HepG2 (cell line): ENCODE results near the gene PEPD. TPM values are rescaled to one million over a fixed set of nuclear protein-coding genes. Genes with fewer than 3 reads are reported as not detected.
A peak's percentile ranks its signal among the peaks of the same experiment; 100 is the strongest.

Experiments
- CSRNP1 ChIP-seq: sonication (generic); formaldehyde crosslinking; IDR thresholded peaks from 2 replicates; pipeline ENCODE4 v1.8.1; 2023; ENCODE audit warnings: mild to moderate bottlenecking, missing genetic modification reagents
- DRAP1 ChIP-seq: IDR thresholded peaks from 2 replicates; pipeline ENCODE4 v1.6.1; 2016; ENCODE audit warnings: missing genetic modification reagents, missing compliant biosample characterization
- FOXC1 ChIP-seq: sonication (generic); formaldehyde crosslinking; IDR thresholded peaks from 2 replicates; pipeline ENCODE4 v1.8.0; 2022; ENCODE audit warnings: mild to moderate bottlenecking, missing genetic modification reagents, borderline replicate concordance
- HNF4A ChIP-seq: sonication (generic); formaldehyde crosslinking; IDR thresholded peaks from 2 replicates; pipeline ENCODE4 v1.4.0; 2020; ENCODE audit warnings: missing genetic modification reagents
- KDM3A ChIP-seq: IDR thresholded peaks from 2 replicates; pipeline ENCODE4 v1.6.1; 2018; ENCODE audit warnings: low read depth, missing compliant biosample characterization
- NFYC ChIP-seq: IDR thresholded peaks from 2 replicates; pipeline ENCODE4 v1.6.1; 2016; ENCODE audit warnings: missing genetic modification reagents, missing compliant biosample characterization
- PHB2 ChIP-seq: fragments of 450-650 bp; IDR thresholded peaks from 2 replicates; pipeline ENCODE4 v1.6.1; 2018; ENCODE audit not compliant: partially characterized antibody
- SP1 ChIP-seq, 2 experiments: fragments of 450-650 bp in 1 of 2; sonication (generic) in 1 of 2; formaldehyde crosslinking in 1 of 2; IDR thresholded peaks; 2 replicates each; pipeline versions ENCODE4 v1.4.0 to v1.6.1; 2016 to 2020; ENCODE audit warnings: missing genetic modification reagents in 1 of 2
- SP140L ChIP-seq: sonication (generic); formaldehyde crosslinking; IDR thresholded peaks from 2 replicates; pipeline ENCODE4 v1.4.0; 2020; ENCODE audit warnings: missing genetic modification reagents, borderline replicate concordance
- THAP8 ChIP-seq: sonication (generic); formaldehyde crosslinking; IDR thresholded peaks from 2 replicates; pipeline ENCODE4 v1.5.1; 2020; ENCODE audit warnings: missing genetic modification reagents, mild to moderate bottlenecking, borderline replicate concordance
- ZEB1 ChIP-seq: IDR thresholded peaks from 2 replicates; pipeline ENCODE4 v1.6.1; 2012; ENCODE audit warnings: mild to moderate bottlenecking, low read depth, inconsistent platforms; ENCODE audit not compliant: insufficient replicate concordance
- ZNF124 ChIP-seq: sonication (generic); formaldehyde crosslinking; IDR thresholded peaks from 2 replicates; pipeline ENCODE4 v1.4.0; 2020; ENCODE audit warnings: missing genetic modification reagents
- ZNF234 ChIP-seq: sonication (generic); formaldehyde crosslinking; conservative IDR thresholded peaks from 2 replicates; pipeline ENCODE4 v1.5.1; 2020; ENCODE audit warnings: mild to moderate bottlenecking, missing genetic modification reagents
- ZNF512B ChIP-seq: sonication (generic); formaldehyde crosslinking; IDR thresholded peaks from 2 replicates; pipeline ENCODE4 v1.5.1; 2020; ENCODE audit warnings: missing genetic modification reagents, mild to moderate bottlenecking, borderline replicate concordance
- ZNF609 ChIP-seq: sonication (generic); formaldehyde crosslinking; IDR thresholded peaks from 2 replicates; pipeline ENCODE4 v1.4.0; 2020; ENCODE audit warnings: mild to moderate bottlenecking, missing genetic modification reagents, borderline replicate concordance
- ZNF740 ChIP-seq: sonication (generic); formaldehyde crosslinking; IDR thresholded peaks from 2 replicates; pipeline ENCODE4 v1.4.0; 2020; ENCODE audit warnings: missing genetic modification reagents
- ZNF768 ChIP-seq: sonication (generic); formaldehyde crosslinking; IDR thresholded peaks from 2 replicates; pipeline ENCODE4 v1.4.0; 2020; ENCODE audit warnings: missing genetic modification reagents
- ZNF781 ChIP-seq: sonication (generic); formaldehyde crosslinking; IDR thresholded peaks from 2 replicates; pipeline ENCODE4 v1.5.1; 2020; ENCODE audit warnings: borderline replicate concordance, mild to moderate bottlenecking, missing genetic modification reagents; ENCODE audit errors: not compliant biosample characterization
- polyA plus RNA-seq, 8 experiments: library from polyadenylated mRNA; depleted of rRNA in 3 of 8; stranded (reverse) in 7 of 8; unstranded in 1 of 8; fragments of >200 nt; fragmentation: Illumina TruSeq in 4 of 8; extraction: Trizol in 4 of 8; gene quantifications; 2 replicates each; pipeline versions ENCODE4 v1.2.1 to v1.2.3, GENCODE V29; 2011 to 2016; ENCODE audit warnings: low read depth in 4 of 8, missing spikeins in 1 of 8, mixed read lengths in 1 of 8; ENCODE audit not compliant: insufficient read depth in 1 of 8
- total RNA-seq, 5 experiments: library from RNA; depleted of rRNA; stranded (reverse); fragments of >200 nt; fragmentation: Illumina TruSeq; extraction: Trizol; gene quantifications; 2 replicates each; pipeline ENCODE4 v1.2.3, GENCODE V29; 2016; ENCODE audit warnings: low read depth in 1 of 5

PEPD gene
- total and polyA plus RNA-seq, 2 of the 13 experiments (the other 11 are each of a cell fraction or from before 2014, with no cell fraction given) = 60.7 to 75.1 TPM

- TF ChIP-seq ZNF512B (CRISPR knock-in tag) (no peak), SP1 (IDR thresholded peaks at IDR 0.05) (no peak), SP1 (CRISPR knock-in tag; IDR thresholded peaks at IDR 0.05) (no peak), PHB2 (no peak), ZNF124 (CRISPR knock-in tag) (no peak), ZEB1 (no peak), ZNF740 (CRISPR knock-in tag) (no peak), ZNF781 (no peak), SP140L (CRISPR knock-in tag) (no peak), KDM3A (CRISPR knock-in tag) (no peak), HNF4A (CRISPR knock-in tag) (no peak), ZNF609 (no peak), THAP8 (CRISPR knock-in tag) (no peak), ZNF234 (no peak), FOXC1 (0 out of 2 replicates have a peak, but pooled peaks have one; percentile 37), DRAP1 (CRISPR knock-in tag) (no peak), NFYC (CRISPR knock-in tag) (no peak), CSRNP1 (CRISPR knock-in tag) (no peak), ZNF768 (CRISPR knock-in tag) (peak; percentile 61; the same call in 1 of the 2 replicates)
Measured at GRCh38 chr19:33402421-33403220, 119.0 kb downstream of the PEPD start (continued).
